HCT116 (cell line): Measurements from ENCODE around the gene KCNQ1OT1. TPM values are rescaled to one million over a fixed set of nuclear protein-coding genes. Genes with fewer than 3 reads are reported as not detected.

Experiments used
- ATAC-seq: fragments of 200-7000 bp; cut with Tn5 transposase; 2 replicates; pipeline ENCODE4 v1.9.1; 2020; ENCODE audit warnings: mild to moderate bottlenecking, moderate library complexity
- BruUV-seq: library from RNA; stranded (reverse); fragments of 400-500 nt; replicated peaks from 2 replicates; lab custom pipeline; 2021; lab: Mats Ljungman, UMichigan
- CTCF ChIA-PET: fragments of 300-600 bp; sonication (Branson Sonifier 250); formaldehyde crosslinking; loops from one replicate; lab custom pipeline; 2021; ENCODE audit warnings: antibody characterized with exemption; lab: Charles Lee
- POLR2A ChIA-PET: fragments of 300-600, 350-600 bp; sonication (Branson Sonifier 250); formaldehyde crosslinking; loops from one replicate; lab custom pipeline; 2021; ENCODE audit warnings: antibody characterized with exemption; lab: Charles Lee
- RAD21 ChIA-PET, 2 experiments: fragments of 300-600 bp; sonication (Branson Sonifier 250); formaldehyde crosslinking; loops; one replicate each; lab custom pipeline; 2023; ENCODE audit warnings: low total read pairs in 2 of 2; ENCODE audit not compliant: uncharacterized antibody in 2 of 2, unreplicated experiment in 2 of 2, low non-redundant PET in 1 of 2; lab: Charles Lee
- DNase-seq: peaks from one replicate; pipeline ENCODE4 v3.0.0-alpha.2; 2010; ENCODE audit warnings: low read depth, low spot score
- H2AFZ ChIP-seq: fragments of 200-600 bp; shearing (Covaris generic), sonication (generic); 2 replicates; pipeline ENCODE4 v1.6.1; 2017; ENCODE audit warnings: low read depth, mixed run types, mixed read lengths, antibody characterized with exemption, low read length; ENCODE audit not compliant: poor library complexity, severe bottlenecking
- H3K27ac ChIP-seq: 2 replicates; pipeline ENCODE4 v1.5.1; 2012; ENCODE audit warnings: low read depth, low read length
- H3K27me3 ChIP-seq: fragments of 200-600 bp; sonication (generic); 2 replicates; pipeline ENCODE4 v1.6.1; 2016; ENCODE audit warnings: mixed run types, low read length, mixed read lengths; ENCODE audit not compliant: insufficient read depth
- H3K36me3 ChIP-seq, 2 experiments: fragments of 200-500 bp in 1 of 2; fragments of 200-600 bp in 1 of 2; sonication (Bioruptor generic) in 1 of 2; sonication (generic) in 1 of 2; 2 replicates each; pipeline versions ENCODE4 v1.5.1 to v1.6.1; 2014 to 2016; ENCODE audit warnings: low read length in 2 of 2, inconsistent platforms in 1 of 2, mixed read lengths in 1 of 2, mixed run types in 1 of 2; ENCODE audit not compliant: insufficient read depth in 2 of 2, control insufficient read depth in 1 of 2
- H3K4me1 ChIP-seq, 2 experiments: fragments of 200-600 bp in 1 of 2; sonication (generic) in 1 of 2; 2 replicates each; pipeline versions ENCODE4 v1.5.1 to v1.6.1; 2012 to 2017; ENCODE audit warnings: low read length in 2 of 2, inconsistent platforms in 1 of 2, mild to moderate bottlenecking in 1 of 2, mixed read lengths in 1 of 2, mixed run types in 1 of 2, moderate library complexity in 1 of 2; ENCODE audit not compliant: insufficient read depth in 2 of 2, control insufficient read depth in 1 of 2
- H3K4me2 ChIP-seq: fragments of 200-600 bp; sonication (generic); 2 replicates; pipeline ENCODE4 v1.6.1; 2017; ENCODE audit warnings: mixed run types, low read length, mixed read lengths
- H3K4me3 ChIP-seq, 2 experiments: fragments of 200-600 bp in 1 of 2; sonication (generic) in 1 of 2; replicated peaks in 1 of 2; 2 replicates each; pipeline ENCODE4 v1.5.1; 2011 to 2016; ENCODE audit warnings: low read length in 2 of 2, control low read depth in 1 of 2, low read depth in 1 of 2, mild to moderate bottlenecking in 1 of 2, mixed read lengths in 1 of 2, mixed run types in 1 of 2
- H3K79me2 ChIP-seq: fragments of 200-600 bp; sonication (generic); 2 replicates; pipeline ENCODE4 v1.6.1; 2017; ENCODE audit warnings: mild to moderate bottlenecking, mixed run types, low read length, moderate library complexity, mixed read lengths; ENCODE audit not compliant: insufficient read depth
- H3K9ac ChIP-seq: fragments of 200-600 bp; sonication (generic); 2 replicates; pipeline ENCODE4 v1.6.1; 2016; ENCODE audit warnings: low read length, mixed read lengths
- H3K9me2 ChIP-seq: fragments of 200-600 bp; sonication (generic), shearing (Covaris generic); 2 replicates; pipeline ENCODE4 v1.6.1; 2017; ENCODE audit warnings: mixed run types, mild to moderate bottlenecking, moderate library complexity; ENCODE audit not compliant: insufficient read depth
- H3K9me3 ChIP-seq, 2 experiments: fragments of 200-500 bp in 1 of 2; fragments of 200-600 bp in 1 of 2; sonication (Bioruptor generic) in 1 of 2; sonication (generic) in 1 of 2; 2 replicates each; pipeline ENCODE4 v1.6.1; 2014 to 2017; ENCODE audit warnings: low read length in 2 of 2, mixed read lengths in 2 of 2, inconsistent platforms in 1 of 2, low read depth in 1 of 2, mild to moderate bottlenecking in 1 of 2, mixed run types in 1 of 2, moderate library complexity in 1 of 2; ENCODE audit not compliant: control insufficient read depth in 1 of 2, insufficient read depth in 1 of 2
- H4K20me1 ChIP-seq: fragments of 200-600 bp; sonication (generic), shearing (Covaris generic); 2 replicates; pipeline ENCODE4 v1.6.1; 2017; ENCODE audit warnings: mixed run types, mild to moderate bottlenecking, moderate library complexity; ENCODE audit not compliant: insufficient read depth
- EGR1 ChIP-seq: IDR thresholded peaks from 2 replicates; pipeline ENCODE4 v1.6.1; 2012; ENCODE audit warnings: low read depth
- ELF1 ChIP-seq: IDR thresholded peaks from 2 replicates; pipeline ENCODE4 v1.6.1; 2012; ENCODE audit warnings: low read depth, borderline replicate concordance
- EZH2 ChIP-seq: fragments of 200-600 bp; sonication (generic); IDR thresholded peaks from 2 replicates; pipeline ENCODE4 v1.6.1; 2017; ENCODE audit warnings: antibody characterized with exemption, mixed run types
- EZH2phosphoT487 ChIP-seq: fragments of 200-600 bp; IDR thresholded peaks from 2 replicates; pipeline ENCODE4 v1.6.1; 2018; ENCODE audit warnings: antibody characterized with exemption, borderline replicate concordance
- JUND ChIP-seq: IDR thresholded peaks from 2 replicates; pipeline ENCODE4 v1.6.1; 2012
- POLR2A ChIP-seq: IDR thresholded peaks from 2 replicates; pipeline ENCODE4 v1.7.0; 2011; ENCODE audit warnings: borderline replicate concordance; ENCODE audit not compliant: insufficient read depth, insufficient read length; ENCODE audit errors: extremely low read depth
- SIN3A ChIP-seq: IDR thresholded peaks from 2 replicates; pipeline ENCODE4 v1.6.1; 2012; ENCODE audit warnings: low read depth
- ZFX ChIP-seq: fragments of 450-650 bp; IDR thresholded peaks from 2 replicates; pipeline ENCODE4 v1.6.1; 2017
- ZNF274 ChIP-seq: fragments of 200-500 bp; sonication (Bioruptor generic); IDR thresholded peaks from 2 replicates; pipeline ENCODE4 v1.6.1; 2014; ENCODE audit warnings: mild to moderate bottlenecking, low read depth, low read length, inconsistent platforms
- intact Hi-C: fragments of 100-400 bp; cut with micrococcal nuclease; formaldehyde crosslinking; loops from 2 replicates; pipeline ENCODE4 v1.10.0; 2022
- total RNA-seq: library from RNA; stranded (reverse); gene quantifications from one replicate; pipeline ENCODE4 v1.2.1, GENCODE V29; 2021; ENCODE audit not compliant: unreplicated experiment
- TF ChIP-seq, protein P1 (sequence below): IDR thresholded peaks from 2 replicates; pipeline ENCODE4 v1.6.1; 2012

The KCNQ1OT1 gene
- total RNA-seq, 1 experiment from 2014 or later = 1.1 TPM

DNA sequence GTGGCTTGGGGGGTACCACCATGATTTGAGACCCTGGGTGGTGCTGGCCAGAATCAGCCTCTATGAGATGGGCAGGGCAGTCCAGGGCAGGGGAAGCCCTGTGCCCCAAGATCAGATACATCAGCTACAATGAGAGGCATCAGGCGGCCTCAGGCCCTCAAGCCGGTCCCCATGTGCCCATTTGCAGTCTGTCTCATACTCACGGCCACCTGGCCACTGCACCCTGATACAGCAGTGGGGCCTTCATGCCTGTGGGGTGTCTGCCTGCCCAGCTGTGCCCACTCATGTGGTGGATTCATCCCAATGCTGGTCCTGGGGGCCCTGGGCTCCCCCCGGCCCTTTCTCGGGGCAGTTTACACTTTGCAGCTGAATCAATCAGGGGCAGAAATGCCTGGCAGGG, 42.4 kb upstream of the KCNQ1OT1 start:
- H3K9me2 ChIP-seq = no peaks in the 10 kb centered on the region
- TF ChIP-seq JUND = no peak
- no peak for TF ChIP-seq POLR2A
- TF ChIP-seq ZNF274 = no peak
- TF ChIP-seq EGR1 = no peak
- TF ChIP-seq EZH2phosphoT487 = no peak
- TF ChIP-seq ELF1 = no peak
- TF ChIP-seq SIN3A = no peak
- TF ChIP-seq ZFX = no peak
- no peak for TF ChIP-seq EZH2
- TF ChIP-seq, all 23 proteins: peak for 0
- Histone ChIP-seq H3K27ac (no peak overlapping the region), H4K20me1 (no peaks in the 10 kb centered on the region), H3K27me3 (no peaks in the 10 kb centered on the region), H3K9me3 (no peaks in the 10 kb centered on the region), H3K4me1 (peaks cover 5 to 16% of the 10 kb centered on the region in 2 experiments; a peak in 3 of 4 replicates), H3K4me2 (peak overlapping the region; percentile 24; the same call in 1 of the 2 replicates), H3K9ac (no peak overlapping the region), H3K36me3 (no peaks in the 10 kb centered on the region), H3K79me2 (no peaks in the 10 kb centered on the region), H2AFZ (no peak overlapping the region), H3K4me3 (no peak overlapping the region)
- ATAC-seq (0 out of 2 replicates have a peak, but pooled peaks have one; percentile 10), DNase-seq (no peak)
- no TSS peak for BruUV-seq
- ChIA-PET CTCF (no interaction called here), POLR2A (no interaction called here), RAD21 (no interaction called here)
- intact Hi-C loops = no loop called here

DNA sequence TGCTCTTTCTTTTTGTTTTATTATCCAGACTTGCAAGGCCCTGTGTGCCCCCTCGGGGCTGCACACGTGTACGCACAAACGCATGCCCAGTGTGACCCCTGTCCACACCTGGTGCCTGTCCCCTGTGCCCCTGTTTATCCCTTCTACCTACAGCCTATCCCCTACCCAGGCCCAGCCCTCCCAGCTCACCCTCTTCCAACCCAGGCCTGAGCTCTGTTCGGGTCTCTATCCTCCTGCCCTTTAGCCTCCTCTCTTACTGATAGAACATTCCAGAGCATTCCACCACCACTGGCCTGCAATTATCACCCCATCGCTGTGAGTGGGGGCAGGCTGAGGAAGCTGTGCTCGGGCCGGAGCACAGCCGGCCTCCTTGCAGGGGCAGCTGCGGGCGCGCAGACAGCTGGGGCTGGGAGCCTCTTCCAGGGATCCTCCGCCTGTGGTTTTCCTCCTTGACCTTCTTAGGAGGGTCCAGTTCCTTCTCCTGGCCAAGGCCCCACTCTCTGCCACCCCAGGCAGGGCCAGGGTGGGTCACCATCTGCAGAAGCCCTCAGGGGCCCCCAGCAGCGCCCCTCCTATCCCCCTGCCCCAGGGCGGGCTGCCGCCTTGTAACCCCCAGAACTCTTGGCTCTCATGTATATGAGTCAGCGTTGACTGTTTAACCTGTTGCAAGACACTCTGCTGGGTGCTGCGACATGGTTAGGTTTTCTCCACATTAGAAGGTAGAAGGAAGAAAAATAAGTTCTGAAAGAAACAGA, 41.8 kb upstream of the KCNQ1OT1 start:
- CTCF ChIA-PET = no interaction called here
- H3K9me3 ChIP-seq = no peaks in the 10 kb centered on the region
- no peaks in the 10 kb centered on the region for H3K9me2 ChIP-seq
- intact Hi-C loops = no loop called here
- H3K79me2 ChIP-seq = no peaks in the 10 kb centered on the region
- H3K9ac ChIP-seq = no peak overlapping the region
- peaks cover 5 to 16% of the 10 kb centered on the region in 2 experiments; a peak in 3 of 4 replicates for H3K4me1 ChIP-seq
- DNase-seq (no peak), ATAC-seq (0 out of 2 replicates have a peak, but pooled peaks have one; percentile 44)
- no peaks in the 10 kb centered on the region for H3K27me3 ChIP-seq
- no peak overlapping the region for H2AFZ ChIP-seq
- no peaks in the 10 kb centered on the region for H4K20me1 ChIP-seq
- RAD21 ChIA-PET = no interaction called here
- TF ChIP-seq, protein P1, sequence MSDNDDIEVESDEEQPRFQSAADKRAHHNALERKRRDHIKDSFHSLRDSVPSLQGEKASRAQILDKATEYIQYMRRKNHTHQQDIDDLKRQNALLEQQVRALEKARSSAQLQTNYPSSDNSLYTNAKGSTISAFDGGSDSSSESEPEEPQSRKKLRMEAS = no peak
- BruUV-seq = no TSS peak
- H3K4me3 ChIP-seq = no peak overlapping the region
- H3K27ac ChIP-seq = no peak overlapping the region
- POLR2A ChIA-PET = no interaction called here
- H3K36me3 ChIP-seq = no peaks in the 10 kb centered on the region
- H3K4me2 ChIP-seq = peak overlapping the region; percentile 24; the same call in 1 of the 2 replicates
